Measurements from ENCODE around the gene FGD3.

- TF ChIP-seq, protein P1, sequence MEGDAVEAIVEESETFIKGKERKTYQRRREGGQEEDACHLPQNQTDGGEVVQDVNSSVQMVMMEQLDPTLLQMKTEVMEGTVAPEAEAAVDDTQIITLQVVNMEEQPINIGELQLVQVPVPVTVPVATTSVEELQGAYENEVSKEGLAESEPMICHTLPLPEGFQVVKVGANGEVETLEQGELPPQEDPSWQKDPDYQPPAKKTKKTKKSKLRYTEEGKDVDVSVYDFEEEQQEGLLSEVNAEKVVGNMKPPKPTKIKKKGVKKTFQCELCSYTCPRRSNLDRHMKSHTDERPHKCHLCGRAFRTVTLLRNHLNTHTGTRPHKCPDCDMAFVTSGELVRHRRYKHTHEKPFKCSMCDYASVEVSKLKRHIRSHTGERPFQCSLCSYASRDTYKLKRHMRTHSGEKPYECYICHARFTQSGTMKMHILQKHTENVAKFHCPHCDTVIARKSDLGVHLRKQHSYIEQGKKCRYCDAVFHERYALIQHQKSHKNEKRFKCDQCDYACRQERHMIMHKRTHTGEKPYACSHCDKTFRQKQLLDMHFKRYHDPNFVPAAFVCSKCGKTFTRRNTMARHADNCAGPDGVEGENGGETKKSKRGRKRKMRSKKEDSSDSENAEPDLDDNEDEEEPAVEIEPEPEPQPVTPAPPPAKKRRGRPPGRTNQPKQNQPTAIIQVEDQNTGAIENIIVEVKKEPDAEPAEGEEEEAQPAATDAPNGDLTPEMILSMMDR (IDR thresholded peaks at IDR 0.05; ENCODE audit: low read depth, low read length, poor library complexity, severe bottlenecking) = no peak
- no peak for TF ChIP-seq EZH2phosphoT487 (IDR thresholded peaks at IDR 0.05; ENCODE audit: borderline replicate concordance, low read length)
These were observed 78.4 kb downstream of the FGD3 start for GRCh38 chr9:93025736-93026135.
